Lower leg skin (tissue), 4 donors: Measurements from ENCODE around the gene ADAMTS19. TPM values are rescaled to one million over a fixed set of nuclear protein-coding genes. Genes with fewer than 3 reads are reported as not detected.

Experiments used
- DNase-seq, 2 donors: peaks; one replicate each; pipeline ENCODE4 v3.0.0-alpha.2; 2019; ENCODE audit warnings: low spot score in 2 of 2
- H3K4me3 ChIP-seq: fragments of 200-600 bp; sonication (generic); 2 replicates; pipeline ENCODE4 v1.5.1; 2017; ENCODE audit warnings: mild to moderate bottlenecking, low read depth; ENCODE audit not compliant: poor library complexity, severe bottlenecking
- POLR2A ChIP-seq, 2 donors: fragments of 450-650 bp; IDR thresholded peaks; one replicate each; pipeline ENCODE4 v1.6.1; 2016 to 2017; ENCODE audit warnings: antibody characterized with exemption in 2 of 2, mild to moderate bottlenecking in 1 of 2, moderate library complexity in 1 of 2
- WGBS, 2 donors: methylation state at CpG; one replicate each; pipeline ENCODE4 v1.1.5; 2018; 5-methylcytosine and 5-hydroxymethylcytosine counted together
- intact Hi-C: fragments of 100-400 bp; cut with DNase I; formaldehyde crosslinking; loops from one replicate; pipeline ENCODE4 v1.15.0; 2023; ENCODE audit warnings: low total_unique reads
- total RNA-seq, 4 donors: library from RNA; depleted of rRNA; stranded (reverse); fragments of >200 nt; gene quantifications; one replicate each; pipeline ENCODE4 v1.1.0, GENCODE V29; 2016
- TF ChIP-seq, protein P1 (sequence below), 3 donors: fragments of 450-650 bp; IDR thresholded peaks; one replicate each; pipeline ENCODE4 v1.5.1; 2016; ENCODE audit warnings: antibody characterized with exemption in 3 of 3, mild to moderate bottlenecking in 3 of 3, moderate library complexity in 2 of 3

ADAMTS19 gene
- total RNA-seq, 4 donors from 2014 or later = 0.13 TPM; not detected in 3

DNA sequence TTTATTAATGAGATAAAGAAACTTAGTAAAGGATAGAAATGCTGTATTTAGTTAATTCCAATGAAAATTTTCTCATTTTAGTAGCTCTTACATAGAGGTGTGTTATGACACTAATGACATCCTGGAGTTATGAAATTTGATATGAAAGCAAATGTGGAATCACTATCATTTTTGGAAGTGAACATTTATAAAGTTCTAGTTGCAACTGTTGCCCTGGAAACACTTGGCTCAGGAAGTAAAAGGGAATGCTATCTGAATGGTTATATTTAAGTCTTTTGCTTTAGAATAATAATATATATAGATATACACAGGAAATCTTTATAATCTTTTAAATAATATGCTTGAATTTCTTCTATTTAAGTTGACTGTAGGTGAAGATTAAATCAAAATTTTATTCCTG is 16.7 kb downstream of the ADAMTS19 start:
- intact Hi-C loops = no loop called here
- TF ChIP-seq POLR2A (IDR thresholded peaks at IDR 0.05) = no peak
- TF ChIP-seq, protein P1, sequence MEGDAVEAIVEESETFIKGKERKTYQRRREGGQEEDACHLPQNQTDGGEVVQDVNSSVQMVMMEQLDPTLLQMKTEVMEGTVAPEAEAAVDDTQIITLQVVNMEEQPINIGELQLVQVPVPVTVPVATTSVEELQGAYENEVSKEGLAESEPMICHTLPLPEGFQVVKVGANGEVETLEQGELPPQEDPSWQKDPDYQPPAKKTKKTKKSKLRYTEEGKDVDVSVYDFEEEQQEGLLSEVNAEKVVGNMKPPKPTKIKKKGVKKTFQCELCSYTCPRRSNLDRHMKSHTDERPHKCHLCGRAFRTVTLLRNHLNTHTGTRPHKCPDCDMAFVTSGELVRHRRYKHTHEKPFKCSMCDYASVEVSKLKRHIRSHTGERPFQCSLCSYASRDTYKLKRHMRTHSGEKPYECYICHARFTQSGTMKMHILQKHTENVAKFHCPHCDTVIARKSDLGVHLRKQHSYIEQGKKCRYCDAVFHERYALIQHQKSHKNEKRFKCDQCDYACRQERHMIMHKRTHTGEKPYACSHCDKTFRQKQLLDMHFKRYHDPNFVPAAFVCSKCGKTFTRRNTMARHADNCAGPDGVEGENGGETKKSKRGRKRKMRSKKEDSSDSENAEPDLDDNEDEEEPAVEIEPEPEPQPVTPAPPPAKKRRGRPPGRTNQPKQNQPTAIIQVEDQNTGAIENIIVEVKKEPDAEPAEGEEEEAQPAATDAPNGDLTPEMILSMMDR (IDR thresholded peaks at IDR 0.05) = no peak
- DNase-seq = no peak
- H3K4me3 ChIP-seq = no peak overlapping the region

DNA sequence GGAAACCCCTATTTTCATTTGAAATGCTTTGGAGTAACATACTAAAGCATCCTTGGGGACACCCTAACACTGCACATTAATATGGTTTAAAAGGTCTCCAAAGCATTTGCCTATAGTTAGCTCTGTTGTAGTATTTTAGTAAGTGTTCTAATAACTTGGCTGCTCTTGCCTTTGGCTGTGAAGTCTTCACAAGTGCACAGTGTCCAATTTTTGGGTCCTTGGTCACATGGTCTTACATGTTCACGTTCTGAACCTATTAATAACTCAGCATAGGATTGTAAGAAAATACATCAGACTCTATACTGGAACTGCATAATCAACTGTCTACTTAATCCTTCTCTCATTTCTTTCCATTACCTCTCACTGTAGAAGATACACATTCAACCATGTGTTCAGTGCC is 17.4 kb downstream of the ADAMTS19 start:
- TF ChIP-seq, protein P1 (IDR thresholded peaks at IDR 0.05) = no peak
- no peak for TF ChIP-seq POLR2A (IDR thresholded peaks at IDR 0.05)
- intact Hi-C loops = no loop called here
- DNase-seq = no peak
- 3 to 30% methylated on average over 1 of the region's 1 CpG for WGBS, 2 donors
- H3K4me3 ChIP-seq = no peak overlapping the region

- H3K4me3 ChIP-seq = no peak overlapping the region
- intact Hi-C loops = no loop called here
- TF ChIP-seq, protein P1 (IDR thresholded peaks at IDR 0.05) = no peak
- TF ChIP-seq POLR2A (IDR thresholded peaks at IDR 0.05) = no peak
- WGBS, 2 donors = 70 to 82% methylated on average over 3 of the region's 3 CpGs
- DNase-seq = no peak
Measured at GRCh38 chr5:129481161-129481560, 21.1 kb downstream of the ADAMTS19 start.

DNA sequence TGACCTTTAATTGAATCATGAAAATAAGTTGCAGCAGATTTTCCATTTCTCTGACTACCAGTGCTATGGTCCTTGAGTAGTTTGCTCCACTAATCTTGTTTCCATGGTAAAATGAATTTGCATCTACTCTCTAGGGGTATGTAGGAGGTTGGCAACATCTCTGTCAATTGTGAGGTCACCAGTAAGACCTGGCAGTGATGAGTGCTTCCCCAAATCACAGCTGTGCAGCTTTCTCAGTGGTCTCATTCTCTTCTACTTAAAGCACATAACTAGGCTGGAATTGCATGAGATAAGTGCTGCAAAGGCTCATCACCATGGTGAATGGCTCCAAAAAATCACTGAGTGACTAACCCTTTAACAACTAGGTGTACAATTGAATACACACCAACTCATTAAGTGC is 36.3 kb downstream of the ADAMTS19 start:
- DNase-seq = no peak
- H3K4me3 ChIP-seq = no peak overlapping the region
- intact Hi-C loops = no loop called here
- TF ChIP-seq, protein P1 (IDR thresholded peaks at IDR 0.05) = no peak
- no peak for TF ChIP-seq POLR2A (IDR thresholded peaks at IDR 0.05)

DNA sequence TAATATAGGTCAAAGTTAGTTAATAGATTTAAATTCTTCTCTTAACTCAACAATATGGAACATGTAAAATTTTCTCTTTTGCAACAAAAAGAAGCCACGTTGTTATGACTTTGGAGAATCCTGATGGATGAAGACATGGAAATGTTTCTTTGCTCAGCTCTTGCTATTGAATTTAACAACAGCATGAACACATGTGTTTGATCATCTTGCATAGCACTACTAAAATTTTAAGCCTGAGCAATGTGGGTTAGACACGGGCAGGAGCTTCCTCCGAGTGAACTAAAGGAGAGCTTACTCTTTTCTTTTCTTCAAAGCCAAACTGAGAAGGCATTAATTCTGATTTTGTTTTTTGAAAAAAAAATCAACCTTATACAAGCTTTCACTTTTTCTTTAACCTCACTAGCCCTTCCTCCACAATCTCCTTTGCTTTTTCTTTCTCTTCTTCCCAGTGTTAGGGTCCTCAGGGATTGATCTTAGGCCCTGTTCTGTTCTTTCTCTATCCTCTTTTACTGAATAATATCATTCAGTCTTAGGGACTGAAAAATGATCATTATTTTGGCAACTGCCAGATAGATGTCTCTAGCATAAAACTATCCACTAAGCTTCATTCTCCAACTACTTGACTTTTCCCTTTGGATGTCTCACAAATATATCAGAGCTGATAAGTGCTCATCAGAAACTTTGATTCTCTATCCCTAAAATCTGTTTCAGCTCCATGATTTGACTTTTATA is 36.9 kb downstream of the ADAMTS19 start:
- intact Hi-C loops = no loop called here
- no peak overlapping the region for H3K4me3 ChIP-seq
- DNase-seq = no peak
- 51 to 62% methylated on average over 3 of the region's 3 CpGs for WGBS, 2 donors
- TF ChIP-seq POLR2A (IDR thresholded peaks at IDR 0.05) = no peak
- TF ChIP-seq, protein P1 (IDR thresholded peaks at IDR 0.05) = no peak
